ENCODE results near the gene CEACAM18. TPM values are rescaled to one million over a fixed set of nuclear protein-coding genes. Genes with fewer than 3 reads are reported as not detected.

The CEACAM18 gene
- total RNA-seq, 3 donors from 2014 or later: not detected

GRCh38 chr19:51507640-51508058 is 29.3 kb downstream of the CEACAM18 start:
- Histone ChIP-seq H3K36me3 (no peaks in the 10 kb centered on the region), H3K4me3 (no peak overlapping the region), H3K27ac (no peak overlapping the region), H3K27me3 (peaks cover 0 to 32% of the 10 kb centered on the region in 2 donors), H3K9me3 (peaks cover 13 to 15% of the 10 kb centered on the region in 2 donors), H3K4me1 (no peaks in the 10 kb centered on the region)
- intact Hi-C loops (cut with DNase I; ENCODE audit: low total_unique reads): no loop called here
- TF ChIP-seq POLR2A (IDR thresholded peaks at IDR 0.05): no peak
- no peak for DNase-seq (ENCODE audit: low spot score in 2 of 2)

- intact Hi-C loops (cut with DNase I; ENCODE audit: low total_unique reads): no loop called here
- Histone ChIP-seq H3K4me1 (no peaks in the 10 kb centered on the region), H3K27me3 (peaks cover 0 to 35% of the 10 kb centered on the region in 2 donors), H3K9me3 (peaks cover 13 to 15% of the 10 kb centered on the region in 2 donors), H3K36me3 (no peaks in the 10 kb centered on the region), H3K27ac (no peak overlapping the region), H3K4me3 (no peak overlapping the region)
- DNase-seq (ENCODE audit: low spot score in 2 of 2): no peak
- TF ChIP-seq POLR2AphosphoS5 (IDR thresholded peaks at IDR 0.05) (no peak), POLR2A (IDR thresholded peaks at IDR 0.05) (no peak)
Measured at GRCh38 chr19:51508059-51508733, 29.9 kb downstream of the CEACAM18 start.

GRCh38 chr19:51509823-51510660 is 31.7 kb downstream of the CEACAM18 start:
- Histone ChIP-seq H3K27me3 (peaks cover 0 to 35% of the 10 kb centered on the region in 2 donors), H3K36me3 (no peaks in the 10 kb centered on the region)
- intact Hi-C loops (cut with DNase I; ENCODE audit: low total_unique reads): no loop called here

GRCh38 chr19:51511353-51511752 is 33.0 kb downstream of the CEACAM18 start:
- H3K27ac ChIP-seq: no peak overlapping the region
- no peak for DNase-seq (ENCODE audit: low spot score in 2 of 2)
- intact Hi-C loops (cut with DNase I; ENCODE audit: low total_unique reads): no loop called here
- H3K36me3 ChIP-seq: no peaks in the 10 kb centered on the region
- no peak overlapping the region for H3K4me3 ChIP-seq
- peaks cover 0 to 35% of the 10 kb centered on the region in 2 donors for H3K27me3 ChIP-seq
- TF ChIP-seq POLR2AphosphoS5 (IDR thresholded peaks at IDR 0.05) (no peak), POLR2A (IDR thresholded peaks at IDR 0.05) (no peak), CTCF (IDR thresholded peaks at IDR 0.05) (no peak)
- no peaks in the 10 kb centered on the region for H3K4me1 ChIP-seq
- no peaks in the 10 kb centered on the region for H3K9me3 ChIP-seq

More at GRCh38 chr19:51509823-51510660, 31.7 kb downstream of the CEACAM18 start:
- H3K4me1 ChIP-seq: no peaks in the 10 kb centered on the region
- no peak overlapping the region for H3K27ac ChIP-seq
- TF ChIP-seq POLR2AphosphoS5 (IDR thresholded peaks at IDR 0.05): no peak
- TF ChIP-seq POLR2A (IDR thresholded peaks at IDR 0.05): no peak
- no peak for TF ChIP-seq CTCF (IDR thresholded peaks at IDR 0.05)
- peaks cover 0 to 3% of the 10 kb centered on the region in 2 donors for H3K9me3 ChIP-seq
- DNase-seq (ENCODE audit: low spot score in 2 of 2): no peak
- no peak overlapping the region for H3K4me3 ChIP-seq

GRCh38 chr19:51513968-51514367 is 35.6 kb downstream of the CEACAM18 start:
- Histone ChIP-seq H3K9me3 (no peaks in the 10 kb centered on the region), H3K4me3 (no peak overlapping the region), H3K4me1 (no peaks in the 10 kb centered on the region), H3K27ac (no peak overlapping the region), H3K36me3 (no peaks in the 10 kb centered on the region), H3K27me3 (peaks cover 0 to 26% of the 10 kb centered on the region in 2 donors)
- no peak for DNase-seq (ENCODE audit: low spot score in 2 of 2)
- TF ChIP-seq POLR2AphosphoS5 (IDR thresholded peaks at IDR 0.05) (no peak), POLR2A (IDR thresholded peaks at IDR 0.05) (no peak), CTCF (IDR thresholded peaks at IDR 0.05) (no peak)
- intact Hi-C loops (cut with DNase I; ENCODE audit: low total_unique reads): no loop called here
